BLaER1 treated with 17β-estradiol and CSF1 and Interleukin-3, amounts not matched to agents 10 nM and 100 nM (cell line): Measurements from ENCODE around the gene STRIT1.
A peak's percentile ranks its signal among the peaks of the same experiment; 100 is the strongest.
"Not testable (repeated sequence)": the region's sequence is repeated elsewhere in the genome, so short reads cannot be mapped to it uniquely, and the experiment has no call there.

ENCODE experiments used
- H3K27ac ChIP-seq, 11 experiments: shearing (Covaris generic); formaldehyde crosslinking; 2 replicates each; pipeline ENCODE4 v1.8.1; 2022
- H3K27me3 ChIP-seq, 11 experiments: shearing (Covaris generic); formaldehyde crosslinking; 2 replicates each; pipeline ENCODE4 v1.8.1; 2022
- H3K36me3 ChIP-seq, 11 experiments: shearing (Covaris generic); formaldehyde crosslinking; 2 replicates each; pipeline ENCODE4 v1.8.1; 2022
- H3K4me1 ChIP-seq, 10 experiments: shearing (Covaris generic); formaldehyde crosslinking; 2 replicates each; pipeline ENCODE4 v1.8.1; 2022
- H3K4me2 ChIP-seq, 11 experiments: shearing (Covaris generic); formaldehyde crosslinking; 2 replicates each; pipeline ENCODE4 v1.8.1; 2022
- H3K4me3 ChIP-seq, 10 experiments: shearing (Covaris generic); formaldehyde crosslinking; 2 replicates each; pipeline ENCODE4 v1.8.1; 2022
- H3K9ac ChIP-seq, 11 experiments: shearing (Covaris generic); formaldehyde crosslinking; 2 replicates each; pipeline ENCODE4 v1.8.1; 2022
- H3K9me3 ChIP-seq, 11 experiments: shearing (Covaris generic); formaldehyde crosslinking; replicated peaks in 1 of 11; 2 replicates each; pipeline ENCODE4 v1.8.1; 2022
- H4K20me1 ChIP-seq, 11 experiments: shearing (Covaris generic); formaldehyde crosslinking; 2 replicates each; pipeline ENCODE4 v1.8.1; 2022
- Cebpa-rat ChIP-seq, 11 experiments: shearing (Covaris generic); IDR thresholded peaks; 2 replicates each; pipeline ENCODE4 v1.8.1; 2022

The STRIT1 gene

DNA sequence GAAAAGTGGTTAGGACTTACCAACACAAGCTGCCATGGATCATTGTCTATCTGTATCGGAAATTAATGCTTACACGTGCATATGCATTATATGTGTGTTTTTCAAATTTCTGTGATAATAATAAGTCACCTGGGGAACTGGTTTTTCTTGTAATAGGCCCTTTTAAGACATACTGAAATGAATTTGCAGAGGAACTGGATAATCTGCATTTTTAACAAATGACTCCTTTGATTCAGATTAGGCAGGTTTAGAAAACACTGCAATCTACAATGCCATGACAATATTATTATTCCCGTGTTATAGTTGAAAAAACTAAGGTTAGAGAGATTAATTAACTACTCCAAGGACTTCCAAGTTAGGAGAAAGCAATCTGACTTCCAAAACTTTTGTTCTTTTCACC lies 23.4 kb downstream of the STRIT1 start:
- Histone ChIP-seq H3K4me3 (no peak overlapping the region), H3K4me2 (no peak overlapping the region), H3K36me3 (no peaks in the 10 kb centered on the region), H3K27ac (no peak overlapping the region), H3K9me3 (peaks cover 0 to 11% (median 0%) of the 10 kb centered on the region in 11 experiments; a peak in 8 of 22 replicates), H3K27me3 (no peaks in the 10 kb centered on the region), H4K20me1 (no peaks in the 10 kb centered on the region), H3K4me1 (peaks cover 0 to 9% (median 5%) of the 10 kb centered on the region in 10 experiments; a peak in 6 of 20 replicates), H3K9ac (no peak overlapping the region)
- no peak for TF ChIP-seq Cebpa-rat (IDR thresholded peaks at IDR 0.05)

DNA sequence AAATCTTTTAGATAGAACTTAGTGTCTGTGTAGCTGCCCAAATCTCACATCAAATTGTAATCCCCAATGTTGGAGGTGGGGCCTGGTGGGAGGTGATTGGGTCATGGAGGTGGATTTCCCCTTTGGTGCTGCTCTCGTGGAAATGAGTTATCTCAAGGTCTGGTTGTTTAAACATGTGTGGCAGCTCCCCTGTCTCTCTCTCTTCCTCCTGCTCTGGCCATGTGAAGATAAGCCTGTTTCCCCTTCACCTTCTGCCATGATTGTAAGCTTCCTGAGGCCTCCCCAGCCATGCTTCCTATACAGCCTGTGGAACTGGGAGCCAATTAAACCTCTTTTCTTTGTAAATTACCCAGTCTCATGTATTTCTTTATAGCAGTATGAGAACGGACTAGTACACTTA lies 30.6 kb downstream of the STRIT1 start:
- not testable (repeated sequence) for H3K27ac ChIP-seq, H3K36me3 ChIP-seq, H4K20me1 ChIP-seq, H3K9ac ChIP-seq, H3K9me3 ChIP-seq, H3K4me1 ChIP-seq, H3K4me3 ChIP-seq, H3K27me3 ChIP-seq, H3K4me2 ChIP-seq

GRCh38 chr3:155262295-155262694 lies 31.2 kb downstream of the STRIT1 start:
- peaks cover 0 to 5% (median 0%) of the 10 kb centered on the region in 11 experiments; a peak in 4 of 22 replicates for H3K9me3 ChIP-seq
- H3K4me1 ChIP-seq = no peaks in the 10 kb centered on the region
- H3K27ac ChIP-seq = no peak overlapping the region
- H3K9ac ChIP-seq = no peak overlapping the region
- no peak overlapping the region for H3K4me2 ChIP-seq
- no peaks in the 10 kb centered on the region for H3K36me3 ChIP-seq
- no peaks in the 10 kb centered on the region for H3K27me3 ChIP-seq
- H3K4me3 ChIP-seq = no peak overlapping the region
- H4K20me1 ChIP-seq = no peaks in the 10 kb centered on the region
- TF ChIP-seq Cebpa-rat (IDR thresholded peaks at IDR 0.05) = no peak

DNA sequence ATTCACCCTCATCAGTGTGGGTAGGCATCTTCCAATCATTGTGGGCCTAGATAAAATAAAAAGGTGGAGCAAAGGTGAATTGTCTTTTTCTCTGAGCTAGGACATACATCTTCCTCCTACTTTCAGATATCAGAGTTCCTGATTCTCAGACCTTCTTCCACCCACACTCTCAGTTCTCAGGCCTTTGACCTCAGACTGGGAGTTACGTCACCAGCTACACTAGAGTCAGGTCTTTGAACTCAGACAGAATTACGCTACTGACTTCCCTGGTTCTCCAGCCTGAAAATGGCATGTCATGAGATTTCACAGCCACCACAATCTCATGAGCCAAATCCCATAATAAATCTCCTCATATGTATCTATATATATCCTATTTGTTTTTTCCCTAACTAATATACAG lies 39.0 kb downstream of the STRIT1 start:
- Histone ChIP-seq H3K27me3 (no peaks in the 10 kb centered on the region), H4K20me1 (no peaks in the 10 kb centered on the region), H3K4me2 (no peak overlapping the region), H3K36me3 (peaks cover 0 to 3% (median 0%) of the 10 kb centered on the region in 11 experiments; a peak in 2 of 22 replicates), H3K4me3 (no peak overlapping the region), H3K27ac (no peak overlapping the region), H3K9me3 (peaks cover 34 to 50% (median 41%) of the 10 kb centered on the region in 11 experiments), H3K9ac (no peak overlapping the region), H3K4me1 (no peaks in the 10 kb centered on the region; a peak in 1 of 20 replicates)
- no peak for TF ChIP-seq Cebpa-rat (IDR thresholded peaks at IDR 0.05)

- Histone ChIP-seq H3K27ac (no peak overlapping the region), H3K4me1 (no peaks in the 10 kb centered on the region; a peak in 2 of 20 replicates), H3K36me3 (peaks cover 0 to 3% (median 0%) of the 10 kb centered on the region in 11 experiments; a peak in 2 of 22 replicates), H4K20me1 (no peaks in the 10 kb centered on the region), H3K27me3 (no peaks in the 10 kb centered on the region), H3K4me3 (no peak overlapping the region), H3K4me2 (no peak overlapping the region), H3K9me3 (peaks cover 46 to 69% (median 57%) of the 10 kb centered on the region in 11 experiments), H3K9ac (no peak overlapping the region)
- TF ChIP-seq Cebpa-rat (IDR thresholded peaks at IDR 0.05) = no peak
Observed at GRCh38 chr3:155252535-155252934, 40.9 kb downstream of the STRIT1 start.

DNA sequence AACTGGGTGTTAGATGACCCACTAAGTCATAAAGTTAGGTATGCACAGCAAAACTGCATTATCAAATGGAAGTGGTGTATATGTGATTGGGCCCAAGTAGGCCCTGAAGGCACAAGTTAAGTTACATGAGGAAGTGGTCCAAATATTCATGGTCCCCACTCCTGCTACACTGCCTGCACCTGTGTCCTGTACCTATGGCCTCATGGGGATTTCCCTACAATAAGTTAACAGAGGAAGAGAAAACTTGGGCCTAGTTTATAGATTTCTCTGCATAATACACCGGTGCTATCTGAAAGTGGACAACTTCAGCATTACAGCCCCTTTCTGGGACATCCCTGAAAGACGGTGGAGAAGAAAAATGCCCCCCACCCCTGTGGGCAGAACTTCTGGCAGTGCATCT lies 41.5 kb downstream of the STRIT1 start:
- H3K27ac ChIP-seq = no peak overlapping the region
- no peaks in the 10 kb centered on the region for H4K20me1 ChIP-seq
- no peak overlapping the region for H3K9ac ChIP-seq
- H3K4me1 ChIP-seq = peaks cover 0 to 2% (median 0%) of the 10 kb centered on the region in 10 experiments; a peak in 4 of 20 replicates
- H3K4me3 ChIP-seq = no peak overlapping the region
- H3K4me2 ChIP-seq = no peak overlapping the region
- H3K9me3 ChIP-seq = peaks cover 46 to 74% (median 62%) of the 10 kb centered on the region in 11 experiments
- TF ChIP-seq Cebpa-rat (IDR thresholded peaks at IDR 0.05) = no peak
- H3K36me3 ChIP-seq = peaks cover 0 to 3% (median 0%) of the 10 kb centered on the region in 11 experiments; a peak in 2 of 22 replicates
- H3K27me3 ChIP-seq = no peaks in the 10 kb centered on the region

- TF ChIP-seq Cebpa-rat (IDR thresholded peaks at IDR 0.05) = no peak
- no peaks in the 10 kb centered on the region for H4K20me1 ChIP-seq
- H3K27ac ChIP-seq = no peak overlapping the region
- peaks cover 52 to 81% (median 78%) of the 10 kb centered on the region in 11 experiments for H3K9me3 ChIP-seq
- H3K27me3 ChIP-seq = no peaks in the 10 kb centered on the region
- peaks cover 0 to 3% (median 0%) of the 10 kb centered on the region in 11 experiments; a peak in 3 of 22 replicates for H3K36me3 ChIP-seq
- H3K4me3 ChIP-seq = no peak overlapping the region
- H3K4me2 ChIP-seq = no peak overlapping the region
- H3K4me1 ChIP-seq = peaks cover 0 to 35% (median 20%) of the 10 kb centered on the region in 10 experiments; a peak in 13 of 20 replicates
- H3K9ac ChIP-seq = no peak overlapping the region
Observed at GRCh38 chr3:155248531-155249187, 44.8 kb downstream of the STRIT1 start.

GRCh38 chr3:155244699-155245098 lies 48.8 kb downstream of the STRIT1 start:
- Histone ChIP-seq H3K4me2 (peak overlapping the region in 6 of 11 experiments; percentile 41 to 59 (median 52); a peak in 9 of 22 replicates), H3K27ac (peak overlapping the region in 3 of 11 experiments; percentile 39 to 63 (median 57); a peak in 4 of 22 replicates), H3K9ac (peak overlapping the region in 1 of 11 experiments; percentile 17; a peak in 1 of 22 replicates)

GRCh38 chr3:155244216-155244615 lies 49.3 kb downstream of the STRIT1 start:
- H3K36me3 ChIP-seq = peaks cover 0 to 3% (median 0%) of the 10 kb centered on the region in 11 experiments; a peak in 2 of 22 replicates
- no peaks in the 10 kb centered on the region for H4K20me1 ChIP-seq
- H3K9ac ChIP-seq = no peak overlapping the region; a peak in 1 of 22 replicates
- H3K4me1 ChIP-seq = peaks cover 0 to 61% (median 25%) of the 10 kb centered on the region in 10 experiments; a peak in 13 of 20 replicates
- H3K4me3 ChIP-seq = no peak overlapping the region
- H3K9me3 ChIP-seq = peaks cover 31 to 68% (median 54%) of the 10 kb centered on the region in 11 experiments
- H3K27ac ChIP-seq = peak overlapping the region in 4 of 11 experiments; percentile 48 to 63 (median 56); a peak in 6 of 22 replicates
- H3K27me3 ChIP-seq = no peaks in the 10 kb centered on the region
- H3K4me2 ChIP-seq = peak overlapping the region in 7 of 11 experiments; percentile 4 to 59 (median 48); a peak in 12 of 22 replicates
- no peak for TF ChIP-seq Cebpa-rat (IDR thresholded peaks at IDR 0.05)

More at GRCh38 chr3:155244699-155245098, 48.8 kb downstream of the STRIT1 start:
- Histone ChIP-seq H3K9me3 (peaks cover 31 to 68% (median 54%) of the 10 kb centered on the region in 11 experiments), H4K20me1 (no peaks in the 10 kb centered on the region), H3K36me3 (peaks cover 0 to 3% (median 0%) of the 10 kb centered on the region in 11 experiments; a peak in 2 of 22 replicates), H3K4me1 (peaks cover 0 to 56% (median 25%) of the 10 kb centered on the region in 10 experiments; a peak in 13 of 20 replicates), H3K4me3 (no peak overlapping the region), H3K27me3 (no peaks in the 10 kb centered on the region)
- TF ChIP-seq Cebpa-rat (IDR thresholded peaks at IDR 0.05) = no peak
